ENCODE results near the gene AGMO.

- TF ChIP-seq, protein P1, sequence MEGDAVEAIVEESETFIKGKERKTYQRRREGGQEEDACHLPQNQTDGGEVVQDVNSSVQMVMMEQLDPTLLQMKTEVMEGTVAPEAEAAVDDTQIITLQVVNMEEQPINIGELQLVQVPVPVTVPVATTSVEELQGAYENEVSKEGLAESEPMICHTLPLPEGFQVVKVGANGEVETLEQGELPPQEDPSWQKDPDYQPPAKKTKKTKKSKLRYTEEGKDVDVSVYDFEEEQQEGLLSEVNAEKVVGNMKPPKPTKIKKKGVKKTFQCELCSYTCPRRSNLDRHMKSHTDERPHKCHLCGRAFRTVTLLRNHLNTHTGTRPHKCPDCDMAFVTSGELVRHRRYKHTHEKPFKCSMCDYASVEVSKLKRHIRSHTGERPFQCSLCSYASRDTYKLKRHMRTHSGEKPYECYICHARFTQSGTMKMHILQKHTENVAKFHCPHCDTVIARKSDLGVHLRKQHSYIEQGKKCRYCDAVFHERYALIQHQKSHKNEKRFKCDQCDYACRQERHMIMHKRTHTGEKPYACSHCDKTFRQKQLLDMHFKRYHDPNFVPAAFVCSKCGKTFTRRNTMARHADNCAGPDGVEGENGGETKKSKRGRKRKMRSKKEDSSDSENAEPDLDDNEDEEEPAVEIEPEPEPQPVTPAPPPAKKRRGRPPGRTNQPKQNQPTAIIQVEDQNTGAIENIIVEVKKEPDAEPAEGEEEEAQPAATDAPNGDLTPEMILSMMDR (IDR thresholded peaks at IDR 0.05; ENCODE audit: low read depth, low read length) = no peak
- no peak for TF ChIP-seq EZH2phosphoT487 (IDR thresholded peaks at IDR 0.05; ENCODE audit: low read depth)
Observed at GRCh38 chr7:15215616-15216015, 346.2 kb downstream of the AGMO start.

Measured in OCI-LY3 (cell line).